SK-N-SH (cell line): ENCODE results near the gene PITPNB. TPM values are rescaled to one million over a fixed set of nuclear protein-coding genes. Genes with fewer than 3 reads are reported as not detected.

Experiments used
- CTCF ChIA-PET: fragments of 300-600, 350-600 bp; formaldehyde crosslinking; extraction: SDS; loops from one replicate; lab custom pipeline; 2021; lab: Yijun Ruan, JAX
- POLR2A ChIA-PET: fragments of 350-600 bp; sonication (Branson Sonifier 250); formaldehyde crosslinking; extraction: SDS; loops from one replicate; lab custom pipeline; 2020; ENCODE audit warnings: antibody characterized with exemption, inconsistent platforms; lab: Yijun Ruan, JAX
- DNase-seq: peaks from one replicate; pipeline ENCODE4 v3.0.0; 2012
- H2AFZ ChIP-seq: fragments of 200-600 bp; sonication (generic); 2 replicates; pipeline ENCODE4 v1.8.1; 2016; ENCODE audit warnings: antibody characterized with exemption, mild to moderate bottlenecking, low read depth
- H3F3A ChIP-seq: fragments of 200-600 bp; sonication (generic); replicated peaks from 2 replicates; pipeline ENCODE3; 2016; ENCODE audit warnings: antibody characterized with exemption, mild to moderate bottlenecking; ENCODE audit not compliant: insufficient read depth
- H3K27ac ChIP-seq, 2 experiments: fragments of 200-500 bp in 1 of 2; fragments of 200-600 bp in 1 of 2; sonication (Bioruptor generic) in 1 of 2; sonication (generic), shearing (Covaris generic) in 1 of 2; 2 replicates each; pipeline versions ENCODE4 v1.5.1 to v1.6.1; 2014 to 2016; ENCODE audit warnings: low read depth in 2 of 2, inconsistent platforms in 1 of 2, low read length in 1 of 2, mild to moderate bottlenecking in 1 of 2, mixed read lengths in 1 of 2
- H3K27me3 ChIP-seq: fragments of 200-600 bp; sonication (generic), shearing (Covaris generic); 2 replicates; pipeline ENCODE4 v1.6.1; 2016; ENCODE audit warnings: mixed run types; ENCODE audit not compliant: insufficient read depth
- H3K36me3 ChIP-seq, 2 experiments: fragments of 200-500 bp in 1 of 2; fragments of 200-600 bp in 1 of 2; sonication (Bioruptor generic) in 1 of 2; sonication (generic) in 1 of 2; replicated peaks in 1 of 2; 2 replicates each; pipeline versions ENCODE3 to v1.5.1; 2014 to 2016; ENCODE audit warnings: low read length in 1 of 2, mild to moderate bottlenecking in 1 of 2; ENCODE audit not compliant: insufficient read depth in 2 of 2, control insufficient read depth in 1 of 2
- H3K4me1 ChIP-seq, 2 experiments: fragments of 200-500 bp in 1 of 2; fragments of 200-600 bp in 1 of 2; sonication (Bioruptor generic) in 1 of 2; sonication (generic), shearing (Covaris generic) in 1 of 2; 2 replicates each; pipeline versions ENCODE4 v1.5.1 to v1.6.1; 2014 to 2016; ENCODE audit warnings: low read depth in 1 of 2, low read length in 1 of 2, mixed run types in 1 of 2; ENCODE audit not compliant: insufficient read depth in 2 of 2, control insufficient read depth in 1 of 2
- H3K4me2 ChIP-seq: fragments of 200-600 bp; sonication (generic), shearing (Covaris generic); 2 replicates; pipeline ENCODE4 v1.6.1; 2017; ENCODE audit warnings: mixed run types
- H3K4me3 ChIP-seq, 2 experiments: fragments of 200-500 bp in 1 of 2; fragments of 200-600 bp in 1 of 2; sonication (Bioruptor generic) in 1 of 2; sonication (generic), shearing (Covaris generic) in 1 of 2; 2 replicates each; pipeline versions ENCODE4 v1.5.1 to v1.8.1; 2014 to 2016; ENCODE audit warnings: low read depth in 2 of 2, inconsistent platforms in 1 of 2, low read length in 1 of 2, mild to moderate bottlenecking in 1 of 2, mixed read lengths in 1 of 2, moderate library complexity in 1 of 2
- H3K79me2 ChIP-seq: fragments of 200-600 bp; sonication (generic); 2 replicates; pipeline ENCODE4 v1.8.1; 2017; ENCODE audit warnings: mild to moderate bottlenecking; ENCODE audit not compliant: insufficient read depth
- H3K9ac ChIP-seq: fragments of 200-600 bp; sonication (generic); 2 replicates; pipeline ENCODE4 v1.6.1; 2017; ENCODE audit warnings: mixed run types
- H3K9me2 ChIP-seq: fragments of 200-600 bp; sonication (generic); 2 replicates; pipeline ENCODE4 v1.6.1; 2017; ENCODE audit warnings: mixed run types
- H3K9me3 ChIP-seq: fragments of 200-600 bp; sonication (generic); 2 replicates; pipeline ENCODE4 v1.6.1; 2017; ENCODE audit warnings: mixed run types, mild to moderate bottlenecking, moderate library complexity
- H4K20me1 ChIP-seq: fragments of 200-600 bp; sonication (generic); 2 replicates; pipeline ENCODE4 v1.6.1; 2017; ENCODE audit warnings: mild to moderate bottlenecking, mixed run types; ENCODE audit not compliant: insufficient read depth
- CHD2 ChIP-seq: fragments of 150-350 bp; IDR thresholded peaks from 2 replicates; pipeline ENCODE4 v1.6.1; 2018; ENCODE audit warnings: low read length; ENCODE audit not compliant: partially characterized antibody
- ELF1 ChIP-seq: IDR thresholded peaks from 2 replicates; pipeline ENCODE4 v1.4.0; 2012
- EP300 ChIP-seq, 2 experiments: IDR thresholded peaks; 2 replicates each; pipeline versions ENCODE4 v1.4.0 to v1.6.1; 2012; ENCODE audit warnings: borderline replicate concordance in 1 of 2, low read depth in 1 of 2, low read length in 1 of 2
- FOSL2 ChIP-seq: IDR thresholded peaks from 2 replicates; pipeline ENCODE4 v1.4.0; 2012; ENCODE audit warnings: low read depth, mild to moderate bottlenecking, moderate library complexity, borderline replicate concordance
- GABPA ChIP-seq: IDR thresholded peaks from 2 replicates; pipeline ENCODE4 v1.4.0; 2012; ENCODE audit warnings: low read depth, mild to moderate bottlenecking
- JUND ChIP-seq: IDR thresholded peaks from 2 replicates; pipeline ENCODE4 v1.4.0; 2012
- MEF2A ChIP-seq: IDR thresholded peaks from 2 replicates; pipeline ENCODE4 v1.4.0; 2012; ENCODE audit warnings: low read depth, borderline replicate concordance
- NFIC ChIP-seq: IDR thresholded peaks from 2 replicates; pipeline ENCODE4 v1.4.0; 2012; ENCODE audit warnings: borderline replicate concordance
- NRF1 ChIP-seq: IDR thresholded peaks from 2 replicates; pipeline ENCODE4 v1.6.1; 2012; ENCODE audit warnings: low read depth, mild to moderate bottlenecking, low read length
- POLR2AphosphoS5 ChIP-seq: IDR thresholded peaks from 2 replicates; pipeline ENCODE4 v1.6.1; 2012; ENCODE audit warnings: low read depth, low read length
- RAD21 ChIP-seq: IDR thresholded peaks from 2 replicates; pipeline ENCODE4 v1.6.1; 2012; ENCODE audit warnings: mild to moderate bottlenecking, low read length
- RCOR1 ChIP-seq: fragments of 150-350 bp; IDR thresholded peaks from 2 replicates; pipeline ENCODE4 v1.6.1; 2017; ENCODE audit warnings: antibody characterized with exemption, low read length
- RXRA ChIP-seq: IDR thresholded peaks from 2 replicates; pipeline ENCODE4 v1.4.0; 2012; ENCODE audit warnings: low read depth, mild to moderate bottlenecking, borderline replicate concordance
- SMC3 ChIP-seq: IDR thresholded peaks from 2 replicates; pipeline ENCODE4 v1.6.1; 2012; ENCODE audit warnings: low read depth, low read length, improper control_type of control experiment
- TAF1 ChIP-seq: IDR thresholded peaks from 2 replicates; pipeline ENCODE4 v1.6.1; 2012; ENCODE audit warnings: low read depth, mild to moderate bottlenecking, low read length, moderate library complexity, borderline replicate concordance
- WGBS: methylation state at CpG from one replicate; pipeline ENCODE4 v1.1.6; 2017; ENCODE audit warnings: low lambda C conversion rate; 5-methylcytosine and 5-hydroxymethylcytosine counted together
- polyA plus RNA-seq, 3 experiments: library from polyadenylated mRNA; depleted of rRNA; stranded (reverse); fragments of >200 nt; gene quantifications; 2 replicates each; pipeline ENCODE4 v1.2.3, GENCODE V29; 2012
- TF ChIP-seq, protein P1 (sequence below): IDR thresholded peaks from 2 replicates; pipeline ENCODE4 v1.4.0; 2012; ENCODE audit warnings: low read depth, borderline replicate concordance
- TF ChIP-seq, protein P2 (sequence below): fragments of 150-350 bp; IDR thresholded peaks from 2 replicates; pipeline ENCODE4 v1.6.1; 2016; ENCODE audit warnings: mild to moderate bottlenecking, low read depth, low read length
- TF ChIP-seq, protein P3 (sequence below): IDR thresholded peaks from 2 replicates; pipeline ENCODE4; 2012
- TF ChIP-seq, protein P4 (sequence below): fragments of 150-350 bp; IDR thresholded peaks from 2 replicates; pipeline ENCODE4 v1.6.1; 2017; ENCODE audit warnings: antibody characterized with exemption, low read length, low read depth, borderline replicate concordance
- TF ChIP-seq, protein P5 (sequence below): IDR thresholded peaks from 2 replicates; pipeline ENCODE4 v1.4.0; 2012; ENCODE audit warnings: low read depth, borderline replicate concordance

The PITPNB gene
- polyA plus RNA-seq, 1 of the 3 experiments (the other 2 are of a cell fraction) = 32.3 TPM

DNA sequence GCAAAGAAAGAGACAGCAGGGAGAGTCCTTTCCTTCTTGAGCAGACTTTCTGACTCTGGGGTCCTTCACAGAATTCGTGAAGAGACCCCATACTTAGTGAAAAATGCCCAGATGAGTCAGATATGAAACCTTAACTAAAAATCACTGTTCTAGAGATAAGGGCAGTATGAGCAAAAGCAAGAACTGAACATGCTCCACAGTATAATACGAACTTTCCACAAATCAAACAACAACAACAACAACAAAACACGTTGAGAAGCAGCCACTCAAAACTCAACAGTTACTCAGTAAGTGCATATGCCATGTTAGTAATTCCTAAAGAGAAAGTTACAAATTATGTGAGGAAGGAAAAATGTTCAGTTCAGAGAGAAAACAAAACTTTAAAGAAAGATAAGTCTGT, 44.3 kb downstream of the PITPNB start:
- Histone ChIP-seq H3K79me2 (peaks cover 69% of the 10 kb centered on the region), H3K4me3 (no peak overlapping the region), H3K9me3 (no peaks in the 10 kb centered on the region), H3K27ac (no peak overlapping the region; a peak in 1 of 4 replicates), H3K9me2 (no peaks in the 10 kb centered on the region), H3K4me1 (peaks cover 6 to 40% of the 10 kb centered on the region in 2 experiments; a peak in 3 of 4 replicates), H3K4me2 (no peak overlapping the region), H3F3A (no peaks in the 10 kb centered on the region), H3K27me3 (no peaks in the 10 kb centered on the region), H4K20me1 (peaks cover 15% of the 10 kb centered on the region; the same call in 1 of the 2 replicates), H2AFZ (no peak overlapping the region), H3K9ac (no peak overlapping the region), H3K36me3 (peaks cover 41 to 72% of the 10 kb centered on the region in 2 experiments)
- ChIA-PET POLR2A (no interaction called here), CTCF (interaction anchor here (1.1 to 30.2 kb wide), 8 partner anchors 9 to 177 kb away, joined by 3 to 630 read pairs (median 5); no protein-coding TSS in a partner anchor)
- DNase-seq = no peak
- 89% methylated on average over 3 of the region's 3 CpGs for WGBS
- TF ChIP-seq ELF1 (no peak), NFIC (no peak), GABPA (no peak), MEF2A (no peak), NRF1 (no peak), RAD21 (no peak), JUND (no peak), TAF1 (no peak), RCOR1 (no peak), SMC3 (no peak), FOSL2 (no peak), CHD2 (no peak), POLR2AphosphoS5 (no peak), EP300 (IDR thresholded peaks at IDR 0.05; ENCODE audit: borderline replicate concordance in 1 of 2, low read depth in 1 of 2, low read length in 1 of 2) (no peak), RXRA (no peak)
- TF ChIP-seq, protein P1, sequence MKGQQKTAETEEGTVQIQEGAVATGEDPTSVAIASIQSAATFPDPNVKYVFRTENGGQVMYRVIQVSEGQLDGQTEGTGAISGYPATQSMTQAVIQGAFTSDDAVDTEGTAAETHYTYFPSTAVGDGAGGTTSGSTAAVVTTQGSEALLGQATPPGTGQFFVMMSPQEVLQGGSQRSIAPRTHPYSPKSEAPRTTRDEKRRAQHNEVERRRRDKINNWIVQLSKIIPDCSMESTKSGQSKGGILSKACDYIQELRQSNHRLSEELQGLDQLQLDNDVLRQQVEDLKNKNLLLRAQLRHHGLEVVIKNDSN = no peak
- TF ChIP-seq, protein P2, sequence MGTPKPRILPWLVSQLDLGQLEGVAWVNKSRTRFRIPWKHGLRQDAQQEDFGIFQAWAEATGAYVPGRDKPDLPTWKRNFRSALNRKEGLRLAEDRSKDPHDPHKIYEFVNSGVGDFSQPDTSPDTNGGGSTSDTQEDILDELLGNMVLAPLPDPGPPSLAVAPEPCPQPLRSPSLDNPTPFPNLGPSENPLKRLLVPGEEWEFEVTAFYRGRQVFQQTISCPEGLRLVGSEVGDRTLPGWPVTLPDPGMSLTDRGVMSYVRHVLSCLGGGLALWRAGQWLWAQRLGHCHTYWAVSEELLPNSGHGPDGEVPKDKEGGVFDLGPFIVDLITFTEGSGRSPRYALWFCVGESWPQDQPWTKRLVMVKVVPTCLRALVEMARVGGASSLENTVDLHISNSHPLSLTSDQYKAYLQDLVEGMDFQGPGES = no peak
- TF ChIP-seq, protein P3, sequence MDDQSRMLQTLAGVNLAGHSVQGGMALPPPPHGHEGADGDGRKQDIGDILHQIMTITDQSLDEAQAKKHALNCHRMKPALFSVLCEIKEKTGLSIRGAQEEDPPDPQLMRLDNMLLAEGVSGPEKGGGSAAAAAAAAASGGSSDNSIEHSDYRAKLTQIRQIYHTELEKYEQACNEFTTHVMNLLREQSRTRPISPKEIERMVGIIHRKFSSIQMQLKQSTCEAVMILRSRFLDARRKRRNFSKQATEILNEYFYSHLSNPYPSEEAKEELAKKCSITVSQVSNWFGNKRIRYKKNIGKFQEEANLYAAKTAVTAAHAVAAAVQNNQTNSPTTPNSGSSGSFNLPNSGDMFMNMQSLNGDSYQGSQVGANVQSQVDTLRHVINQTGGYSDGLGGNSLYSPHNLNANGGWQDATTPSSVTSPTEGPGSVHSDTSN = no peak
- TF ChIP-seq, protein P4, sequence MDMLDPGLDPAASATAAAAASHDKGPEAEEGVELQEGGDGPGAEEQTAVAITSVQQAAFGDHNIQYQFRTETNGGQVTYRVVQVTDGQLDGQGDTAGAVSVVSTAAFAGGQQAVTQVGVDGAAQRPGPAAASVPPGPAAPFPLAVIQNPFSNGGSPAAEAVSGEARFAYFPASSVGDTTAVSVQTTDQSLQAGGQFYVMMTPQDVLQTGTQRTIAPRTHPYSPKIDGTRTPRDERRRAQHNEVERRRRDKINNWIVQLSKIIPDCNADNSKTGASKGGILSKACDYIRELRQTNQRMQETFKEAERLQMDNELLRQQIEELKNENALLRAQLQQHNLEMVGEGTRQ = no peak
- TF ChIP-seq, protein P5, sequence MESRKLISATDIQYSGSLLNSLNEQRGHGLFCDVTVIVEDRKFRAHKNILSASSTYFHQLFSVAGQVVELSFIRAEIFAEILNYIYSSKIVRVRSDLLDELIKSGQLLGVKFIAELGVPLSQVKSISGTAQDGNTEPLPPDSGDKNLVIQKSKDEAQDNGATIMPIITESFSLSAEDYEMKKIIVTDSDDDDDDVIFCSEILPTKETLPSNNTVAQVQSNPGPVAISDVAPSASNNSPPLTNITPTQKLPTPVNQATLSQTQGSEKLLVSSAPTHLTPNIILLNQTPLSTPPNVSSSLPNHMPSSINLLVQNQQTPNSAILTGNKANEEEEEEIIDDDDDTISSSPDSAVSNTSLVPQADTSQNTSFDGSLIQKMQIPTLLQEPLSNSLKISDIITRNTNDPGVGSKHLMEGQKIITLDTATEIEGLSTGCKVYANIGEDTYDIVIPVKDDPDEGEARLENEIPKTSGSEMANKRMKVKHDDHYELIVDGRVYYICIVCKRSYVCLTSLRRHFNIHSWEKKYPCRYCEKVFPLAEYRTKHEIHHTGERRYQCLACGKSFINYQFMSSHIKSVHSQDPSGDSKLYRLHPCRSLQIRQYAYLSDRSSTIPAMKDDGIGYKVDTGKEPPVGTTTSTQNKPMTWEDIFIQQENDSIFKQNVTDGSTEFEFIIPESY = no peak
